ENCODE measurements around the gene LHPP. TPM values are rescaled to one million over a fixed set of nuclear protein-coding genes. Genes with fewer than 3 reads are reported as not detected.

Gene LHPP
- polyA plus RNA-seq, 2 of the 4 experiments (the other 2 are of a cell fraction) = 14.4 to 18.6 TPM

DNA sequence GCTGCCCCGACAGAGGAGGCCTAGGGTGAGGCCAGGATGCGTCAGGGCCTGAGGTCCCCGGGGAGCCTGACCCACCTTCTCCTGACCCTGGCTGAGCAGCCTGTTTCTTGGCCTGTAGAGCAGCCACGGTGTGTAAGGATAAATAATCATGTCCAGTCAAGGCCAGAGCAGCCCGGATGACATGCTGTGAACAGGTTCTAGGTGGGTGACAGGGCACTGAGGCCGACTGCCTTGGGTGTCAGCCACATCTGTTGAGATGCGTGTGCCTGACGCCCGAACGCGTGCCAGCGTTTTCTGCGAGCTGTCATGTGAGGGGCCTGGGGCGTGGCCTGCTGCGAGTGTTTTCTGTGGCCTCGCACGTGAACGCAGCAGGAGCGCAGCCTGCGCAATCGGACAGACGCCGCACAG is 164.2 kb downstream of the LHPP start:
- Histone ChIP-seq H3K4me2 (no peak overlapping the region), H3K4me3 (no peak overlapping the region), H3K27ac (no peak overlapping the region), H3K4me1 (peaks cover 10% of the 10 kb centered on the region; the same call in 2 of the 3 replicates), H3K9me3 (no peaks in the 10 kb centered on the region)
- WGBS (ENCODE audit: missing lambda C conversion rate) = 88% methylated on average over 22 of the region's 23 CpGs
- FAIRE-seq = no peak
- ChIA-PET POLR2A (no interaction called here), CTCF (no interaction called here)
- no peak for TF ChIP-seq POLR2AphosphoS2 (conservative IDR thresholded peaks at IDR 0.05; ENCODE audit: low read length)
- TF ChIP-seq RARB (CRISPR knock-in tag; IDR thresholded peaks at IDR 0.05) = no peak
- TF ChIP-seq MAFK (IDR thresholded peaks at IDR 0.05; ENCODE audit: partially characterized antibody) = no peak
- TF ChIP-seq SREBF2 (IDR thresholded peaks at IDR 0.05) = no peak
- no peak for TF ChIP-seq CBX2 (IDR thresholded peaks at IDR 0.05; ENCODE audit: borderline replicate concordance, low read depth)
- TF ChIP-seq, protein P1, sequence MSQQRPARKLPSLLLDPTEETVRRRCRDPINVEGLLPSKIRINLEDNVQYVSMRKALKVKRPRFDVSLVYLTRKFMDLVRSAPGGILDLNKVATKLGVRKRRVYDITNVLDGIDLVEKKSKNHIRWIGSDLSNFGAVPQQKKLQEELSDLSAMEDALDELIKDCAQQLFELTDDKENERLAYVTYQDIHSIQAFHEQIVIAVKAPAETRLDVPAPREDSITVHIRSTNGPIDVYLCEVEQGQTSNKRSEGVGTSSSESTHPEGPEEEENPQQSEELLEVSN (IDR thresholded peaks at IDR 0.05; ENCODE audit: borderline replicate concordance, low read depth) = no peak
- TF ChIP-seq ESRRA (IDR thresholded peaks at IDR 0.05; ENCODE audit: borderline replicate concordance, low read length) = no peak
- TF ChIP-seq CHD2 (IDR thresholded peaks at IDR 0.05; ENCODE audit: low read length, partially characterized antibody) = no peak
- TF ChIP-seq, protein P2, sequence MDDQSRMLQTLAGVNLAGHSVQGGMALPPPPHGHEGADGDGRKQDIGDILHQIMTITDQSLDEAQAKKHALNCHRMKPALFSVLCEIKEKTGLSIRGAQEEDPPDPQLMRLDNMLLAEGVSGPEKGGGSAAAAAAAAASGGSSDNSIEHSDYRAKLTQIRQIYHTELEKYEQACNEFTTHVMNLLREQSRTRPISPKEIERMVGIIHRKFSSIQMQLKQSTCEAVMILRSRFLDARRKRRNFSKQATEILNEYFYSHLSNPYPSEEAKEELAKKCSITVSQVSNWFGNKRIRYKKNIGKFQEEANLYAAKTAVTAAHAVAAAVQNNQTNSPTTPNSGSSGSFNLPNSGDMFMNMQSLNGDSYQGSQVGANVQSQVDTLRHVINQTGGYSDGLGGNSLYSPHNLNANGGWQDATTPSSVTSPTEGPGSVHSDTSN (IDR thresholded peaks at IDR 0.05) = no peak
- TF ChIP-seq NR3C1 (IDR thresholded peaks at IDR 0.05) = no peak
- no peak for TF ChIP-seq RFX5 (IDR thresholded peaks at IDR 0.05)
- no peak for TF ChIP-seq TP53 (CRISPR knock-in tag; IDR thresholded peaks at IDR 0.05)
- no peak for TF ChIP-seq CEBPB (IDR thresholded peaks at IDR 0.05)
- no peak; a peak in 1 of 6 replicates for ATAC-seq
- no peak for DNase-seq (ENCODE audit: low read depth in 1 of 2, low spot score in 1 of 2)

DNA sequence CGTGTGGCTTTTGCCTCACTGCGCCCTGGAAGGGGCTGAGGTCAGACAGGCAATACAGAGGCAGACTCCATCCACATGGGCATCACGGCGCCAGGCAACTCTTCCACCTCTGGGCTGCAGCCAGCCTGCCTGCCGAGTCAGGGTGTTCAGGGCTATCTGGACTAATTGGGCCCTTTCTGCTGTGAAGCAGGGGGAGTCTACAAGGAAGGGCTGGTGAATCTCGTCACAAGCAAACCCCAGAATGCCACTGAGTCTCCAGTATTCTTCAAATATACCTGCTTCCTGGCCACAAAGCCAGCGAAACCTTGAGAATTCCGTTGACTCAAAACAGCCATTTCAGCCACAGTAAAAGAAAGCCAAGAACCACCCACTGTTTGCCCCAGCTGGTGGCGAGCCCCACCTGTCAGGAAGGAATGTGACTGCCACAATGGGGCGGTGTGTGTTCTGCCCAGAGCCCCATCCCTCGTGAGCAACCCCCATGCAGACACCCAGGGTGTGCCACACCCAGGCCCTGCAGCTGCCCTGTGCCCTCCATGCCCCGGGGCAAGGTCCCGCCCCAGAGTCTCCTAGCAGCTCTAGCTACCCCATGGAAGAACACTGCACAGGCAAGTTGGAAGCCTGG is 165.2 kb downstream of the LHPP start:
- Histone ChIP-seq H3K4me3 (no peak overlapping the region), H3K9me3 (no peaks in the 10 kb centered on the region), H3K4me1 (peaks cover 10% of the 10 kb centered on the region; the same call in 2 of the 3 replicates), H3K27ac (no peak overlapping the region; a peak in 1 of 6 replicates), H3K4me2 (no peak overlapping the region)
- CTCF ChIA-PET = interaction anchor here (1.3 kb wide), 1 partner anchor 109 kb away, joined by 3 read pairs; no protein-coding TSS in a partner anchor
- POLR2A ChIA-PET = no interaction called here
- FAIRE-seq (no peak), DNase-seq (ENCODE audit: low read depth in 1 of 2, low spot score in 1 of 2) (no peak), ATAC-seq (peak in 1 of 2 experiments; percentile 11; a peak in 2 of 6 replicates)
- TF ChIP-seq, protein P3, sequence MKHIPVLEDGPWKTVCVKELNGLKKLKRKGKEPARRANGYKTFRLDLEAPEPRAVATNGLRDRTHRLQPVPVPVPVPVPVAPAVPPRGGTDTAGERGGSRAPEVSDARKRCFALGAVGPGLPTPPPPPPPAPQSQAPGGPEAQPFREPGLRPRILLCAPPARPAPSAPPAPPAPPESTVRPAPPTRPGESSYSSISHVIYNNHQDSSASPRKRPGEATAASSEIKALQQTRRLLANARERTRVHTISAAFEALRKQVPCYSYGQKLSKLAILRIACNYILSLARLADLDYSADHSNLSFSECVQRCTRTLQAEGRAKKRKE (CRISPR knock-in tag; IDR thresholded peaks at IDR 0.05; ENCODE audit: low read depth) = no peak
- TF ChIP-seq MAZ (IDR thresholded peaks at IDR 0.05; ENCODE audit: borderline replicate concordance, low read depth, low read length) (no peak), GATA3 (IDR thresholded peaks at IDR 0.05; ENCODE audit: borderline replicate concordance) (no peak), POLR2A (IDR thresholded peaks at IDR 0.05; ENCODE audit: low read length) (no peak), RARB (CRISPR knock-in tag; IDR thresholded peaks at IDR 0.05) (no peak), CEBPB (IDR thresholded peaks at IDR 0.05) (no peak), SMC3 (IDR thresholded peaks at IDR 0.05) (no peak), RAD21 (conservative IDR thresholded peaks at IDR 0.05 in 1 of 2, IDR thresholded peaks at IDR 0.05 in 1 of 2) (no peak), HDAC2 (IDR thresholded peaks at IDR 0.05) (no peak), JUN (IDR thresholded peaks at IDR 0.05) (no peak)
- TF ChIP-seq, protein P4, sequence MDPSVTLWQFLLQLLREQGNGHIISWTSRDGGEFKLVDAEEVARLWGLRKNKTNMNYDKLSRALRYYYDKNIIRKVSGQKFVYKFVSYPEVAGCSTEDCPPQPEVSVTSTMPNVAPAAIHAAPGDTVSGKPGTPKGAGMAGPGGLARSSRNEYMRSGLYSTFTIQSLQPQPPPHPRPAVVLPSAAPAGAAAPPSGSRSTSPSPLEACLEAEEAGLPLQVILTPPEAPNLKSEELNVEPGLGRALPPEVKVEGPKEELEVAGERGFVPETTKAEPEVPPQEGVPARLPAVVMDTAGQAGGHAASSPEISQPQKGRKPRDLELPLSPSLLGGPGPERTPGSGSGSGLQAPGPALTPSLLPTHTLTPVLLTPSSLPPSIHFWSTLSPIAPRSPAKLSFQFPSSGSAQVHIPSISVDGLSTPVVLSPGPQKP (IDR thresholded peaks at IDR 0.05; ENCODE audit: low read depth, low read length) = no peak
- TF ChIP-seq, protein P5, sequence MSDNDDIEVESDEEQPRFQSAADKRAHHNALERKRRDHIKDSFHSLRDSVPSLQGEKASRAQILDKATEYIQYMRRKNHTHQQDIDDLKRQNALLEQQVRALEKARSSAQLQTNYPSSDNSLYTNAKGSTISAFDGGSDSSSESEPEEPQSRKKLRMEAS (IDR thresholded peaks at IDR 0.05) = no peak
- WGBS (ENCODE audit: missing lambda C conversion rate) = 73% methylated on average over 11 of the region's 13 CpGs
